H9 (cell line): Measurements from ENCODE around the gene UBE2D1. TPM values are rescaled to one million over a fixed set of nuclear protein-coding genes. Genes with fewer than 3 reads are reported as not detected.
"Not testable (repeated sequence)": the region's sequence is repeated elsewhere in the genome, so short reads cannot be mapped to it uniquely, and the experiment has no call there.

ENCODE experiments used
- DNase-seq: peaks from one replicate; pipeline ENCODE4 v3.0.0-alpha.2; 2017
- H2AFZ ChIP-seq: one replicate; pipeline ENCODE4 v1.6.1; 2013; ENCODE audit warnings: mild to moderate bottlenecking, low read length, control low read depth, moderate library complexity
- H2AK5ac ChIP-seq: 2 replicates; pipeline ENCODE4 v1.6.1; 2013; ENCODE audit warnings: low read length, control low read depth, mixed read lengths; ENCODE audit not compliant: insufficient read length
- H2BK120ac ChIP-seq: one replicate; pipeline ENCODE4 v1.6.1; 2013; ENCODE audit warnings: low read depth, mild to moderate bottlenecking, low read length, control low read depth, inconsistent platforms; ENCODE audit not compliant: poor library complexity, severe bottlenecking
- H2BK12ac ChIP-seq: 2 replicates; pipeline ENCODE4 v1.6.1; 2013; ENCODE audit warnings: low read length, control low read depth, mixed read lengths, low read depth; ENCODE audit not compliant: insufficient read length
- H2BK15ac ChIP-seq: 2 replicates; pipeline ENCODE4 v1.6.1; 2013; ENCODE audit warnings: low read depth, low read length, control low read depth
- H2BK20ac ChIP-seq: one replicate; pipeline ENCODE4 v1.6.1; 2013; ENCODE audit warnings: low read depth, mild to moderate bottlenecking, low read length, control low read depth, inconsistent platforms; ENCODE audit not compliant: poor library complexity, severe bottlenecking
- H2BK5ac ChIP-seq: 2 replicates; pipeline ENCODE4 v1.6.1; 2013; ENCODE audit warnings: low read length, control low read depth, mixed read lengths; ENCODE audit not compliant: insufficient read length
- H3K14ac ChIP-seq: 2 replicates; pipeline ENCODE4 v1.6.1; 2013; ENCODE audit warnings: low read length, control low read depth; ENCODE audit not compliant: insufficient read depth
- H3K18ac ChIP-seq: 2 replicates; pipeline ENCODE4 v1.6.1; 2013; ENCODE audit warnings: low read depth, mild to moderate bottlenecking, mixed read lengths, low read length, control low read depth; ENCODE audit not compliant: insufficient read length
- H3K23ac ChIP-seq: 2 replicates; pipeline ENCODE4 v1.6.1; 2013; ENCODE audit warnings: low read length, control low read depth, mixed read lengths, low read depth; ENCODE audit not compliant: insufficient read length
- H3K23me2 ChIP-seq: 2 replicates; pipeline ENCODE4 v1.6.1; 2013; ENCODE audit warnings: low read depth, mild to moderate bottlenecking, mixed read lengths, low read length, control low read depth; ENCODE audit not compliant: insufficient read length, poor library complexity, severe bottlenecking
- H3K27ac ChIP-seq: 2 replicates; pipeline ENCODE4 v1.5.1; 2013; ENCODE audit warnings: low read length, control low read depth, mixed read lengths, low read depth; ENCODE audit not compliant: insufficient read length
- H3K27me3 ChIP-seq: 2 replicates; pipeline ENCODE4 v1.6.1; 2013; ENCODE audit warnings: low read length, control low read depth, inconsistent platforms; ENCODE audit not compliant: insufficient read depth
- H3K4ac ChIP-seq: 2 replicates; pipeline ENCODE4 v1.6.1; 2013; ENCODE audit warnings: low read depth, mild to moderate bottlenecking, control low read depth, inconsistent platforms, low read length, moderate library complexity
- H3K4me1 ChIP-seq: 2 replicates; pipeline ENCODE4 v1.6.1; 2013; ENCODE audit warnings: low read length, control low read depth, inconsistent platforms; ENCODE audit not compliant: insufficient read depth
- H3K4me2 ChIP-seq: 2 replicates; pipeline ENCODE4 v1.6.1; 2013; ENCODE audit warnings: low read length, control low read depth, mixed read lengths; ENCODE audit not compliant: insufficient read length, insufficient read depth
- H3K56ac ChIP-seq: 2 replicates; pipeline ENCODE4 v1.6.1; 2013; ENCODE audit warnings: low read depth, mild to moderate bottlenecking, mixed read lengths, low read length, control low read depth; ENCODE audit not compliant: insufficient read length
- H3K79me1 ChIP-seq: 2 replicates; pipeline ENCODE4 v1.6.1; 2013; ENCODE audit warnings: low read depth, mild to moderate bottlenecking, moderate library complexity, low read length, control low read depth, inconsistent platforms; ENCODE audit not compliant: insufficient read depth, poor library complexity, severe bottlenecking
- H3K79me2 ChIP-seq: 2 replicates; pipeline ENCODE4 v1.6.1; 2013; ENCODE audit warnings: low read length, control low read depth, inconsistent platforms; ENCODE audit not compliant: insufficient read depth
- H3K9ac ChIP-seq: 2 replicates; pipeline ENCODE4 v1.6.1; 2013; ENCODE audit warnings: low read length, control low read depth, mixed read lengths; ENCODE audit not compliant: insufficient read length; ENCODE audit errors: extremely low read depth
- H3K9me3 ChIP-seq: one replicate; pipeline ENCODE4 v1.6.1; 2013; ENCODE audit warnings: low read depth, low read length, inconsistent platforms; ENCODE audit not compliant: control insufficient read depth
- H3T11ph ChIP-seq: one replicate; pipeline ENCODE4 v1.6.1; 2013; ENCODE audit warnings: mild to moderate bottlenecking, low read length, control low read depth, inconsistent platforms
- H4K20me1 ChIP-seq: one replicate; pipeline ENCODE4 v1.6.1; 2013; ENCODE audit not compliant: control insufficient read depth, insufficient read length, insufficient read depth
- H4K5ac ChIP-seq: 2 replicates; pipeline ENCODE4 v1.6.1; 2013; ENCODE audit warnings: low read depth, mild to moderate bottlenecking, mixed read lengths, low read length, control low read depth; ENCODE audit not compliant: insufficient read length
- H4K8ac ChIP-seq: replicated peaks from 2 replicates; pipeline ENCODE4 v1.6.1; 2013; ENCODE audit warnings: low read length, control low read depth, mixed read lengths, low read depth; ENCODE audit not compliant: insufficient read length
- H4K91ac ChIP-seq: 2 replicates; pipeline ENCODE4 v1.6.1; 2013; ENCODE audit warnings: low read depth, mild to moderate bottlenecking, moderate library complexity, mixed read lengths, low read length, control low read depth; ENCODE audit not compliant: insufficient read length
- H3K27ac Mint-ChIP-seq, 3 experiments: 2 replicates in 2 of 3; 3 replicates in 1 of 3; pipeline ENCODE4 v1.8.0; 2020 to 2021; ENCODE audit warnings: mixed read lengths in 3 of 3, mild to moderate bottlenecking in 1 of 3, moderate library complexity in 1 of 3
- H3K27me3 Mint-ChIP-seq: 2 replicates; pipeline ENCODE4 v1.8.0; 2021; ENCODE audit warnings: low read depth, mild to moderate bottlenecking, moderate library complexity, mixed read lengths
- H3K36me3 Mint-ChIP-seq, 3 experiments: 2 replicates in 2 of 3; 3 replicates in 1 of 3; pipeline ENCODE4 v1.8.0; 2020 to 2021; ENCODE audit warnings: low read depth in 3 of 3, mixed read lengths in 3 of 3; ENCODE audit not compliant: insufficient read depth in 1 of 3
- H3K4me1 Mint-ChIP-seq, 2 experiments: 2 replicates each; pipeline ENCODE4 v1.8.0; 2020; ENCODE audit warnings: mixed read lengths in 2 of 2
- H3K4me3 Mint-ChIP-seq, 2 experiments: 2 replicates in 1 of 2; 3 replicates in 1 of 2; pipeline ENCODE4 v1.8.0; 2020 to 2021; ENCODE audit warnings: mild to moderate bottlenecking in 2 of 2, mixed read lengths in 2 of 2, moderate library complexity in 1 of 2
- H3K9me3 Mint-ChIP-seq, 2 experiments: 2 replicates in 1 of 2; 3 replicates in 1 of 2; pipeline ENCODE4 v1.8.0; 2020; ENCODE audit warnings: mild to moderate bottlenecking in 2 of 2, mixed read lengths in 2 of 2, moderate library complexity in 1 of 2
- WGBS: extraction: QIAGEN DNeasy Blood & Tissue Kit; methylation state at CpG from one replicate; pipeline ENCODE4 v1.1.7; 2013; ENCODE audit warnings: missing lambda C conversion rate, low lambda C conversion rate, mixed read lengths; ENCODE audit not compliant: insufficient read length; ENCODE audit errors: extremely low coverage; 5-methylcytosine and 5-hydroxymethylcytosine counted together
- total RNA-seq: library from RNA; stranded (reverse); gene quantifications from 2 replicates; pipeline ENCODE4 v1.2.1, GENCODE V29; 2021
- TF ChIP-seq, protein P1 (sequence below): fragments of 200-600 bp; sonication (generic); conservative IDR thresholded peaks from 3 replicates; pipeline ENCODE4 v1.8.0; 2021; ENCODE audit warnings: antibody characterized with exemption, mild to moderate bottlenecking

Gene UBE2D1
- total RNA-seq, 1 experiment from 2014 or later, result 26.8 TPM

DNA sequence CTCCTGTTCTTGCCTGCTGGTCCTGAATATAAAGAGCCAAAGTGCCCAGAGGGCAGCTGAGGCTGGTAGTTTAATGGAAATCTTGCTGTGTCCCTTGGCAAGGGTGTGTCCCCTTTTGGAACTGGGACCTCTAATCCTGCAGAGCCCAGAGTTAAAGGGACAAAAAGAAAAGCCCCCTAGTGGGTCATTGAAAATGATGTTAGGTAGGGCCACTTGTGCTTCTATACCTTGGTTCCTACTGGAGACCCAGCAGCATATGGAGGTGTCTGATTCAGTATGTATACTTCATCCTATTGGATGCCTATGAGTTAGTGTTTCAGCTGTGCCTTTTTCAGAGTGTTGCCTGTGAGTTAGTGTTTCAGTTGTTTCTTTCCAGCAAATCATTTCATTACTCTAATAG is 81.0 kb downstream of the UBE2D1 start:
- Histone ChIP-seq H3K4me1 (no peaks in the 10 kb centered on the region; the same call in 1 of the 2 replicates), H2AK5ac (no peak overlapping the region), H4K20me1 (no peaks in the 10 kb centered on the region), H3T11ph (no peak overlapping the region), H2AFZ (no peak overlapping the region), H2BK5ac (no peak overlapping the region), H3K79me2 (no peaks in the 10 kb centered on the region), H3K27me3 (no peaks in the 10 kb centered on the region), H3K9ac (no peak overlapping the region), H2BK12ac (no peak overlapping the region), H3K23ac (no peak overlapping the region), H3K18ac (no peak overlapping the region), H3K14ac (no peak overlapping the region), H4K5ac (no peak overlapping the region), H2BK120ac (no peak overlapping the region), H2BK20ac (no peak overlapping the region), H3K9me3 (no peaks in the 10 kb centered on the region), H3K4ac (no peak overlapping the region), H3K79me1 (no peaks in the 10 kb centered on the region), H4K8ac (no peak overlapping the region), H4K91ac (no peak overlapping the region), H3K27ac (no peak overlapping the region), H2BK15ac (no peak overlapping the region), H3K23me2 (no peaks in the 10 kb centered on the region), H3K56ac (no peak overlapping the region), H3K4me2 (no peak overlapping the region)
- peaks cover 2 to 3% of the 10 kb centered on the region in 2 experiments; a peak in 2 of 5 replicates for H3K9me3 Mint-ChIP-seq
- H3K4me3 Mint-ChIP-seq, result no peak overlapping the region; a peak in 1 of 5 replicates
- DNase-seq, result no peak
- H3K27ac Mint-ChIP-seq, result no peak overlapping the region
- TF ChIP-seq, protein P1, sequence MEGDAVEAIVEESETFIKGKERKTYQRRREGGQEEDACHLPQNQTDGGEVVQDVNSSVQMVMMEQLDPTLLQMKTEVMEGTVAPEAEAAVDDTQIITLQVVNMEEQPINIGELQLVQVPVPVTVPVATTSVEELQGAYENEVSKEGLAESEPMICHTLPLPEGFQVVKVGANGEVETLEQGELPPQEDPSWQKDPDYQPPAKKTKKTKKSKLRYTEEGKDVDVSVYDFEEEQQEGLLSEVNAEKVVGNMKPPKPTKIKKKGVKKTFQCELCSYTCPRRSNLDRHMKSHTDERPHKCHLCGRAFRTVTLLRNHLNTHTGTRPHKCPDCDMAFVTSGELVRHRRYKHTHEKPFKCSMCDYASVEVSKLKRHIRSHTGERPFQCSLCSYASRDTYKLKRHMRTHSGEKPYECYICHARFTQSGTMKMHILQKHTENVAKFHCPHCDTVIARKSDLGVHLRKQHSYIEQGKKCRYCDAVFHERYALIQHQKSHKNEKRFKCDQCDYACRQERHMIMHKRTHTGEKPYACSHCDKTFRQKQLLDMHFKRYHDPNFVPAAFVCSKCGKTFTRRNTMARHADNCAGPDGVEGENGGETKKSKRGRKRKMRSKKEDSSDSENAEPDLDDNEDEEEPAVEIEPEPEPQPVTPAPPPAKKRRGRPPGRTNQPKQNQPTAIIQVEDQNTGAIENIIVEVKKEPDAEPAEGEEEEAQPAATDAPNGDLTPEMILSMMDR, result 0 out of 3 replicates have a peak, but pooled peaks have one; percentile 10
- no peaks in the 10 kb centered on the region for H3K36me3 Mint-ChIP-seq
- H3K27me3 Mint-ChIP-seq, result peaks cover 1% of the 10 kb centered on the region
- H3K4me1 Mint-ChIP-seq, result peaks cover 12 to 21% of the 10 kb centered on the region in 2 experiments

DNA sequence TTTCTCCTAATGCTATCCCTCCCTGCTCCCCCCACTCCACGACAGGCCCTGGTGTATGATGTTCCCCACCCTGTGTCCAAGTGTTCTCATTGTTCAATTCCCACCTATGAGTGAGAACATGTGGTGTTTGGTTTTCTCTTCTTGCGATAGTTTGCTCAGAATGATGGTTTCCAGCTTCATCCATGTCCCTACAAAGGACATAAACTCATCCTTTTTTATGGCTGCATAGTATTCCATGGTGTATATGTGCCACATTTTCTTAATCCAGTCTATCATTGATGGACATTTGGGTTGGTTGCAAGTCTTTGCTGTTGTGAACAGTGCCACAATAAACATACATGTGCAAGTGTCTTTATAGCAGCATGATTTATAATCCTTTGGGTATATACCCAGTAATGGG is 83.1 kb downstream of the UBE2D1 start:
- not testable (repeated sequence) for H3K4ac ChIP-seq, H3K23me2 ChIP-seq, H4K20me1 ChIP-seq, H4K5ac ChIP-seq, H3K9me3 Mint-ChIP-seq, H2AFZ ChIP-seq, H3K56ac ChIP-seq, H2AK5ac ChIP-seq, H3K14ac ChIP-seq, H4K91ac ChIP-seq, H3K4me2 ChIP-seq, H3K23ac ChIP-seq, H3K9ac ChIP-seq, H2BK15ac ChIP-seq, H3K36me3 Mint-ChIP-seq, H4K8ac ChIP-seq, H3K27ac ChIP-seq, H3K27me3 Mint-ChIP-seq, H2BK20ac ChIP-seq, H3K79me1 ChIP-seq, H3K9me3 ChIP-seq, H3K18ac ChIP-seq, H3T11ph ChIP-seq, H3K27me3 ChIP-seq, H3K4me3 Mint-ChIP-seq, H2BK5ac ChIP-seq, DNase-seq, H2BK12ac ChIP-seq, H3K79me2 ChIP-seq, H3K4me1 ChIP-seq, H3K27ac Mint-ChIP-seq, H2BK120ac ChIP-seq
- WGBS, result no CpG with 5 or more reads among the region's 2 CpGs
- H3K4me1 Mint-ChIP-seq, result peaks cover 5 to 14% of the 10 kb centered on the region in 2 experiments
